ENCODE results near the gene TEX36.

- TF ChIP-seq CTCF (IDR thresholded peaks at IDR 0.05) (no peak), POLR2A (IDR thresholded peaks at IDR 0.05) (no peak)
Observed at GRCh38 chr10:125693524-125693847, 10.5 kb upstream of the TEX36 start.

All from Peyer's patch (tissue), 4 donors.